HG03342 (cell line): ENCODE data around the gene GNAZ.

Experiments used
- ATAC-seq: cut with Tn5 transposase; IDR thresholded peaks from one replicate; pipeline ENCODE4 v1.9.1; 2021; ENCODE audit warnings: mild to moderate bottlenecking, moderate library complexity; ENCODE audit not compliant: unreplicated experiment

The GNAZ gene

GRCh38 chr22:23105919-23106318 lies 35.6 kb downstream of the GNAZ start:
- ATAC-seq, result no peak

GRCh38 chr22:23106344-23106743 lies 36.0 kb downstream of the GNAZ start:
- ATAC-seq, result no peak

- no peak for ATAC-seq
Measured at GRCh38 chr22:23106906-23107367, 36.6 kb downstream of the GNAZ start.

GRCh38 chr22:23107487-23108248 lies 37.3 kb downstream of the GNAZ start:
- ATAC-seq, result no peak

- no peak for ATAC-seq
Measured at GRCh38 chr22:23108249-23109078, 38.1 kb downstream of the GNAZ start.

GRCh38 chr22:23109079-23109347 lies 38.7 kb downstream of the GNAZ start:
- no peak for ATAC-seq

- ATAC-seq, result no peak
Measured at GRCh38 chr22:23109441-23109978, 39.2 kb downstream of the GNAZ start.

GRCh38 chr22:23110190-23110921 lies 40.0 kb downstream of the GNAZ start:
- no peak for ATAC-seq

- ATAC-seq, result no peak
Measured at GRCh38 chr22:23110922-23111527, 40.7 kb downstream of the GNAZ start.

- ATAC-seq, result no peak
Measured at GRCh38 chr22:23112472-23113012, 42.2 kb downstream of the GNAZ start.

- ATAC-seq, result no peak
Measured at GRCh38 chr22:23113067-23113846, 42.9 kb downstream of the GNAZ start.

GRCh38 chr22:23113847-23114720 lies 43.8 kb downstream of the GNAZ start:
- no peak for ATAC-seq

GRCh38 chr22:23114721-23115020 lies 44.4 kb downstream of the GNAZ start:
- ATAC-seq, result no peak

- ATAC-seq, result no peak
Measured at GRCh38 chr22:23115369-23115768, 45.0 kb downstream of the GNAZ start.

GRCh38 chr22:23115825-23116494 lies 45.6 kb downstream of the GNAZ start:
- ATAC-seq, result no peak

- ATAC-seq, result no peak
Measured at GRCh38 chr22:23116506-23117263, 46.4 kb downstream of the GNAZ start.

GRCh38 chr22:23117275-23117674 lies 47.0 kb downstream of the GNAZ start:
- no peak for ATAC-seq
